GM13976 (cell line): Measurements from ENCODE around the gene SLC66A3.

Source experiments
- DNase-seq: peaks from one replicate; pipeline ENCODE4 v3.0.0; 2012; ENCODE audit warnings: low spot score
- in situ Hi-C: fragments of 300-500 bp; cut with MboI; formaldehyde crosslinking; loops from one replicate; pipeline ENCODE4 v1.12.0; 2022; ENCODE audit warnings: low sequenced_read_pairs, mixed read lengths, inconsistent platforms; ENCODE audit not compliant: unreplicated experiment
- TF ChIP-seq, protein P1 (sequence below): IDR thresholded peaks from 2 replicates; pipeline ENCODE4 v1.5.1; 2012; ENCODE audit warnings: borderline replicate concordance, mild to moderate bottlenecking; ENCODE audit not compliant: insufficient read depth; ENCODE audit errors: extremely low read depth, missing control alignments, control extremely low read depth

SLC66A3 gene

DNA sequence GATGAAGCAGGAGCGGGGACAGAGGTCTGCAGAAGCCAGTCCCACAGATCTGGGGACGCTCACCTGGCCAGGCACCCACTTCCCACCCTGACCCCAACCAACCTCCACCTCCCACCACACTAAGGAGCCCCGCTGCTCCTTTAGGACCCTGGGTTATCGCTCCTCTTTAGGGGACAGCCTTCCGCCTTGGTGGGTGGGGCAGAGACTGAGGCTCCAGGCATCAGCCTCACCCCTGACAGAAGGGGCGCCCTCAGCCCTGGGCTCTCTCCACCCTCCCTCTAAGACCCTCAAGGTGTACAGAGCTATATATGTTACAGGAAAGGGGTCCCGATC lies 33.5 kb upstream of the SLC66A3 start:
- no peak for DNase-seq
- in situ Hi-C loops = no loop called here
- TF ChIP-seq, protein P1, sequence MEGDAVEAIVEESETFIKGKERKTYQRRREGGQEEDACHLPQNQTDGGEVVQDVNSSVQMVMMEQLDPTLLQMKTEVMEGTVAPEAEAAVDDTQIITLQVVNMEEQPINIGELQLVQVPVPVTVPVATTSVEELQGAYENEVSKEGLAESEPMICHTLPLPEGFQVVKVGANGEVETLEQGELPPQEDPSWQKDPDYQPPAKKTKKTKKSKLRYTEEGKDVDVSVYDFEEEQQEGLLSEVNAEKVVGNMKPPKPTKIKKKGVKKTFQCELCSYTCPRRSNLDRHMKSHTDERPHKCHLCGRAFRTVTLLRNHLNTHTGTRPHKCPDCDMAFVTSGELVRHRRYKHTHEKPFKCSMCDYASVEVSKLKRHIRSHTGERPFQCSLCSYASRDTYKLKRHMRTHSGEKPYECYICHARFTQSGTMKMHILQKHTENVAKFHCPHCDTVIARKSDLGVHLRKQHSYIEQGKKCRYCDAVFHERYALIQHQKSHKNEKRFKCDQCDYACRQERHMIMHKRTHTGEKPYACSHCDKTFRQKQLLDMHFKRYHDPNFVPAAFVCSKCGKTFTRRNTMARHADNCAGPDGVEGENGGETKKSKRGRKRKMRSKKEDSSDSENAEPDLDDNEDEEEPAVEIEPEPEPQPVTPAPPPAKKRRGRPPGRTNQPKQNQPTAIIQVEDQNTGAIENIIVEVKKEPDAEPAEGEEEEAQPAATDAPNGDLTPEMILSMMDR = no peak

DNA sequence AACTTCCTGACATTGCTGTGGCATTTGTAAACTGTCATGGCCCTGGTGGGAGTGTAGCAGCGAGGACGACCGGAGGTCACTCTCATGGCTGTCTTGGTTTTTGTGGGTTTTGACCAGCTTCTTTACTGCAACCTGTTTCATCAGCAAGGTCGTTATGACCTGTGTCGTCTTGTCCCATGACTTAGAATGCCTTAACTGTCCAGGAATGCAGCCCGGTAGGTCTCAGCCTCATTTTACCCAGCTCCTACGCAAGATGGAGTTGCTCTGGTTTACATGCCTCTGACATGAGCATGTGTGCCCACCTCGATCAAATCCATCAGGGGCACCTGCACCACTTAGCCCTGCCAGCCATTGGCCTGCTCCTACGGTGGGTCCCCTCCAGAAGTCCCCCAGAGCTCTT lies 32.9 kb upstream of the SLC66A3 start:
- in situ Hi-C loops = no loop called here
- DNase-seq = no peak
- TF ChIP-seq, protein P1 = no peak

DNA sequence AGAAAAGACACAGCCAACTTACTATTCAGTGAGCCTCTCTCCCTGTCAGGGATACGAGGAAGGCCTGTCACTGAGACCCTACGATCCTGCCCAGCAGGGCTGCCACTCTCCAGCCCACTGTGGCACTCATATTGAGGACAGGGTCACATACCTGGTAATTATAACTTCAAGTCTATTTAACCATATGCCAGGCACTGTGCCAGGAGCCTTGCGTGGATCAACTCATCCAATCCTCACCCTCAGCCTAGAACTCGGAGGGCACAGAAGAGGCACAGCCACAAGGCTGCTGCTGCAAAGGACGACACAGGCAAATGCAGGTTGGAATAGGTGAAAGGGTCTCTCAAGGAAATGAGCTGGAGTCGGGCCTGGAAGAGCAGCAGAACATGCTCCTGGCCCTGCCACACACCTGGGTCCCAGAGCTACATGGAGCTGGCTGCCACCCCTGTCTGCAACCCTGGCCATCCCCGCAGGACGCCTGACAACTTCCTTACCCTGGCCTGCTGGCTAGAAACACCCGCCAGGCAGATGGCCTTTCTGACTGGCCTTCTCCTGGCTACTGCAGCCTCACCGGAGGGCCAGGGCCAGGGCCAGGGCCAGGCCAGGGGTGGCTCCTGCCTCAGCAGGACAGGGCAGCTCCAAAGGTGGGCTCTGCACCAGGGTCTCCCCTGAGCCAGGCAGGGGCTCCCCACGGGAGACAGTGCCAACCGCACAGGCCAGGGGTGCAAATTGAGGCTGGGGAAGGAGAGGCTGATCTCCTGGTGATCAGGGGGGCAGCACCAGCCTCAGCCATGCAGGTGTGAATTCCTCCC lies 32.1 kb upstream of the SLC66A3 start:
- no peak for DNase-seq
- in situ Hi-C loops = no loop called here
- TF ChIP-seq, protein P1 = no peak

DNA sequence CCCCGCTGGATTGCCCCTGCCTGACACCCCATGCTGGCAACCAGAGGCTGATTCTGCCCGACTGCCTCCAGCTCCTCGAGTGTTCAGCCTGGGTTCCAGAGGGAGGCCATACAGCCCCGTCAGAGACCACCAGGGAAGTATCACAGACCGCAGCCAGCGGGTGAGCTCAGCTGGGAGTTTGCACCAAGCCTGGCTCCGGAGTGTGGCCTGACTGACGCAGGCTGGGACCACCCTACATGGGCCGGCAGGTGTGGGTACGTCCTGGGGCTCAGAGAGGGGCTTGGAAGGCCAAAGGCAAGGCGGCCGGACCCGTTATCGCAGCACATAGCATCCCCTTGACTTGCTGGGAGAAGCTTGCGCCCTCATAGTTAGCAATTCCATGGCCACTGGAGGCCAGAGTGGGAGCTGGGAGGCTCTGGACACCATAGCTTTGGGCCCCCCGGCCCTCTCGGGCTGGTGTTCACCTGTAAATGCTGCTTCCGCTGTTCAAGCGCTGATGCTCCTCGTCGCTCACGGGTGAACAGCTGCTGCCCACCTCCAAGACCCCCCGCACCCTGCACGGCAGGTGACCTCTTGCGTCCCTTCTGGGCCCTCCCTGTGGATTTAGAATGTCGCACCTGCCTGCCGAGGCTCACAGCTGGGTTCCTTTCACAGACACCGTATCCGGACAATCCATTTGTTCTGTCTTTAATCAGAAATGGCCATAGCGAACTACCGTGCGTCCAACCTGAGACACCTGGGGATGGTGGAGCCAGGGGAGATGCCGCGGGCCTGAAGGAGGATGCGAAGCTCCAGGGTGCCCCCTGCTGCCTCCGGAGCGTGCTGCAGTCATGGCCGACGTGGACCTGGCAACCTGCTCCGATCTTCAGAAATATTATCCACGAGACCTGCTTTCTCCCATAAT lies 31.2 kb upstream of the SLC66A3 start:
- TF ChIP-seq, protein P1 = peak; percentile 81
- in situ Hi-C loops = no loop called here
- DNase-seq = peak; percentile 85

DNA sequence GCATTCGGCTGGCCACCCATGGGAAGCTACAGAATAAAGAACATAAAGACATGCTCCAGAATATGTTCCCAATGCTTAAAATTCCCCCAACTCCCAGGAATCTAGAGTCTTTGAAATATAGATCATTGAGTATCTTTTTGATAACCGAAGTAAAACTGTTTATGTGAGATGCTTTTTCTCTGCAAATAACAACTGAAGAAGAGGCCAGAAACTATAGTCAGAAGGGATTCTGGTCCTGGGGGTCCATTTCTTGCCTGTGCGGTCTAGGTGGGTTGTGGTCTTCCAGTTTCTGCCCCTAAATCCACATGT lies 30.6 kb upstream of the SLC66A3 start:
- DNase-seq = no peak
- in situ Hi-C loops = loop anchor here (5.0 to 25.0 kb wide), 2 partner anchors 287 to 288 kb away; no protein-coding TSS in a partner anchor
- TF ChIP-seq, protein P1 = no peak

DNA sequence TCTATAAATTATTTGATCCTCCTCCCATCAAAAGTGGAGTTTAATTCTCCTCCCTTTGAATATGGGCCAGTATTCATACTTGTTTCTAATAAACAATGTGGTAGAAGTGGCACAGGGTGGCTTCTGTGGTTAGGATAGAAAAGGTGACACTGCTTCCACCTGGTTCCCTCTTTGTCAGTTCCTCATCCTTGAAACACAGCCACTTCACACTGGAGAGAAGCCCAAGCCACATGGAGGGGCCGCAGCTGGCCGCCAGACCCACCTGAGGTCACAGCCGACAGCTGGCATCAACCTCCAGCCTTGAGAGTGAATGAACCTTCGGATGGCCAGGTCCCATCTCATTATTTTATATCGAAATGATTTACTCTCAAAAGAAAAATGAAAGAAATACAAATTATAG lies 27.5 kb upstream of the SLC66A3 start:
- TF ChIP-seq, protein P1 = no peak
- in situ Hi-C loops = loop anchor here (5.0 to 25.0 kb wide), 2 partner anchors 285 to 290 kb away; no protein-coding TSS in a partner anchor
- no peak for DNase-seq
